Breast epithelium (tissue), 4 donors: ENCODE results near the gene PRLR. TPM values are rescaled to one million over a fixed set of nuclear protein-coding genes. Genes with fewer than 3 reads are reported as not detected.
A peak's percentile ranks its signal among the peaks of the same experiment; 100 is the strongest.

ENCODE experiments used
- DNase-seq, 2 donors: peaks; one replicate each; pipeline ENCODE4 v3.0.0-alpha.2; 2019; ENCODE audit warnings: low spot score in 2 of 2
- H3K27ac ChIP-seq, 2 donors: fragments of 200-600 bp; sonication (generic) in 1 of 2; one replicate each; pipeline ENCODE4 v1.5.1; 2016 to 2019; ENCODE audit warnings: mild to moderate bottlenecking in 1 of 2
- H3K27me3 ChIP-seq, 2 donors: fragments of 200-600 bp; sonication (generic) in 1 of 2; one replicate each; pipeline versions ENCODE4 v1.5.1 to v1.6.0; 2017 to 2019; ENCODE audit warnings: control low read depth in 1 of 2, mild to moderate bottlenecking in 1 of 2
- H3K36me3 ChIP-seq: fragments of 200-600 bp; one replicate; pipeline ENCODE4 v1.5.1; 2019
- H3K4me1 ChIP-seq, 2 donors: fragments of 200-600 bp; sonication (generic); one replicate each; pipeline ENCODE4 v1.5.1; 2016 to 2019; ENCODE audit warnings: control low read depth in 1 of 2
- H3K4me3 ChIP-seq, 3 donors: fragments of 200-600 bp; sonication (generic); 1 replicate in 2 of 3; 2 replicates in 1 of 3; pipeline ENCODE4 v1.5.1; 2016 to 2019; ENCODE audit warnings: mild to moderate bottlenecking in 3 of 3, moderate library complexity in 2 of 3
- H3K9me3 ChIP-seq, 2 donors: fragments of 200-600 bp; sonication (generic) in 1 of 2; one replicate each; pipeline ENCODE4 v1.5.1; 2016 to 2019; ENCODE audit warnings: control low read depth in 1 of 2
- POLR2A ChIP-seq: fragments of 450-650 bp; IDR thresholded peaks from one replicate; pipeline ENCODE4 v1.6.1; 2016; ENCODE audit warnings: antibody characterized with exemption, mild to moderate bottlenecking, moderate library complexity
- POLR2AphosphoS5 ChIP-seq, 3 donors: sonication (generic); formaldehyde crosslinking; IDR thresholded peaks; one replicate each; pipeline ENCODE4 v1.6.1; 2017; ENCODE audit warnings: antibody characterized with exemption in 3 of 3
- intact Hi-C: fragments of 100-400 bp; cut with DNase I; formaldehyde crosslinking; loops from one replicate; pipeline ENCODE4 v1.15.1; 2023; ENCODE audit warnings: low total_unique reads
- total RNA-seq, 3 donors: library from RNA; depleted of rRNA; stranded (reverse); fragments of >200 nt; gene quantifications; one replicate each; pipeline ENCODE4 v1.1.0, GENCODE V29; 2016
- TF ChIP-seq, protein P1 (sequence below), 3 donors: fragments of 450-650 bp; IDR thresholded peaks; one replicate each; pipeline ENCODE4 v1.5.1; 2016 to 2017; ENCODE audit warnings: antibody characterized with exemption in 3 of 3, mild to moderate bottlenecking in 3 of 3, moderate library complexity in 3 of 3

Gene PRLR
- total RNA-seq, 3 donors from 2014 or later, result 2.6 to 78.0 (median 28.8) TPM

DNA sequence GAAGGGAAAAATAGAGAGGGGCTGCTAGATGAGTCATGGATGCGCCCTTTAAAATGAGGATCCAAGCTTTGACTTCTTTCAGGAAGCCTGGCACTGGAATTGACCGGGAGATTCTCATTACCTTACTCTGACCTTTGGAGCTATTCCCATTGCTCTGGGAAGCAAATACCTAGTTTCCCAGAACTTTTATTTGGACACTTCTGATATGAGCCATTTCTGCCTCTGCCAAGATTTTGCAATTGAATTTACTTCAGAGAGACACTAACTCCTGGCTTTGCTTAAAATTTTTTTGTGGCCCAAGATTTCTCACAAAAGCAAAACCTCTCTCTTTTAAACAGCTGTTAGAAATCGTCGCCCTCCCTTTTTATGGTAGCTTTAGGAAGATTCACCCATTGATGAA is 166.9 kb downstream of the PRLR start:
- H3K27ac ChIP-seq, result no peak overlapping the region
- intact Hi-C loops, result loop anchor here (10.0 kb wide), 1 partner anchor 401 kb away; no protein-coding TSS in a partner anchor

DNA sequence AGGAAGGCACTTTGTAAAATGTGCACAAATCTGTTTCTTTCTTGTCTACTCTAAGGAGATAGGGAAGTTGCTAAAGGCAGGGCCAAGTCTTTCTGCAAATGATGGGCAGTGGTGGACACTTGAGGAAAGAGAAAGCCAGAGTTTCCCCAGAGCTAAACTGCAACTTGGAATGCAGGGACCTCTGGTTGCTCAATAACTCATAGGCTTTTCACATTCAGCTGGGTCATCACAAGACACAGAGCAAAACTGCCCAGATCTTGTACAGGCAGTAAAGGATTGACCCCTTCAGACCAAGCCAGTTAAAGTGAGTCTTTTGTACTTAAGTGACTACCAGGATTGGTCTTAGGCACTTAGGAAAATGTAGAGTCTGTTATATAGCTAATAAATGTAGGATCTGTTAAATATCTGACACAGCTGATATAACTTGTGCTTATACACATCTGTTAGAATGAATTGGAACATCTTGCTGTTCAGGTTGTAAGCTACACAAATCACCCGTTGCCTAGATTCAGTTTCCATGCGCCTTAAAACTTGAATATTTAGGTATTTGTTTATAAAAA is 169.0 kb downstream of the PRLR start:
- H3K9me3 ChIP-seq, result no peaks in the 10 kb centered on the region
- TF ChIP-seq POLR2AphosphoS5 (IDR thresholded peaks at IDR 0.05) (peak in 1 of 3 donors; percentile 35), POLR2A (no peak)
- DNase-seq, result no peak
- H3K4me1 ChIP-seq, result no peaks in the 10 kb centered on the region
- H3K36me3 ChIP-seq, result no peaks in the 10 kb centered on the region
- no peak overlapping the region for H3K4me3 ChIP-seq
- H3K27me3 ChIP-seq, result no peaks in the 10 kb centered on the region
- intact Hi-C loops, result loop anchor here (10.0 kb wide), 1 partner anchor 404 kb away; no protein-coding TSS in a partner anchor
- H3K27ac ChIP-seq, result no peak overlapping the region

More for the DNA sequence above, 166.9 kb downstream of the PRLR start:
- no peaks in the 10 kb centered on the region for H3K27me3 ChIP-seq
- no peaks in the 10 kb centered on the region for H3K4me1 ChIP-seq
- H3K9me3 ChIP-seq, result no peaks in the 10 kb centered on the region
- no peak for DNase-seq
- TF ChIP-seq POLR2A (no peak), POLR2AphosphoS5 (IDR thresholded peaks at IDR 0.05) (peak in 1 of 3 donors; percentile 37)
- TF ChIP-seq, protein P1, sequence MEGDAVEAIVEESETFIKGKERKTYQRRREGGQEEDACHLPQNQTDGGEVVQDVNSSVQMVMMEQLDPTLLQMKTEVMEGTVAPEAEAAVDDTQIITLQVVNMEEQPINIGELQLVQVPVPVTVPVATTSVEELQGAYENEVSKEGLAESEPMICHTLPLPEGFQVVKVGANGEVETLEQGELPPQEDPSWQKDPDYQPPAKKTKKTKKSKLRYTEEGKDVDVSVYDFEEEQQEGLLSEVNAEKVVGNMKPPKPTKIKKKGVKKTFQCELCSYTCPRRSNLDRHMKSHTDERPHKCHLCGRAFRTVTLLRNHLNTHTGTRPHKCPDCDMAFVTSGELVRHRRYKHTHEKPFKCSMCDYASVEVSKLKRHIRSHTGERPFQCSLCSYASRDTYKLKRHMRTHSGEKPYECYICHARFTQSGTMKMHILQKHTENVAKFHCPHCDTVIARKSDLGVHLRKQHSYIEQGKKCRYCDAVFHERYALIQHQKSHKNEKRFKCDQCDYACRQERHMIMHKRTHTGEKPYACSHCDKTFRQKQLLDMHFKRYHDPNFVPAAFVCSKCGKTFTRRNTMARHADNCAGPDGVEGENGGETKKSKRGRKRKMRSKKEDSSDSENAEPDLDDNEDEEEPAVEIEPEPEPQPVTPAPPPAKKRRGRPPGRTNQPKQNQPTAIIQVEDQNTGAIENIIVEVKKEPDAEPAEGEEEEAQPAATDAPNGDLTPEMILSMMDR (IDR thresholded peaks at IDR 0.05), result no peak
- H3K36me3 ChIP-seq, result no peaks in the 10 kb centered on the region
- no peak overlapping the region for H3K4me3 ChIP-seq

DNA sequence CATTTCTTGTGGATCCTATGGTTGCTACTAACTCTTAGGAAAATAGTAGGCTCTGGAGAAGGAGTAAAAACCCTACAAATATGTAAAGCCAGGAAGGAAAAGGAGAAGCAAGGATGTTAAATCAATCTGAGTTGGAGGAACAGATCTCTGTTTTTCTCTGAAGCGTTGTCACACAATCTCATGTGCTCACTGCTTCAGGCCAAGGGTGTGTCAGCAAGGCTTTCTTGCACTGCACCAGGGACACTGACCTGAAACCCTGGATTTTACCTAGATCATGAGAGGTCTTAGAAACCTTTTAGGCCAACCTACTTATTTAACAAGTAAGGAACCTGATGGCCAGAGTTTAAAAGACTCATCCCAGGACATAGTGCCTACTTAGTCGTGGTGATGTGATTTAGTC is 170.1 kb downstream of the PRLR start:
- Histone ChIP-seq H3K9me3 (no peaks in the 10 kb centered on the region), H3K4me1 (no peaks in the 10 kb centered on the region), H3K27me3 (no peaks in the 10 kb centered on the region), H3K36me3 (no peaks in the 10 kb centered on the region), H3K27ac (no peak overlapping the region), H3K4me3 (no peak overlapping the region)
- TF ChIP-seq POLR2A (no peak), POLR2AphosphoS5 (IDR thresholded peaks at IDR 0.05) (no peak)
- TF ChIP-seq, protein P1 (IDR thresholded peaks at IDR 0.05), result no peak
- intact Hi-C loops, result loop anchor here (10.0 kb wide), 1 partner anchor 405 kb away; no protein-coding TSS in a partner anchor
- DNase-seq, result no peak

DNA sequence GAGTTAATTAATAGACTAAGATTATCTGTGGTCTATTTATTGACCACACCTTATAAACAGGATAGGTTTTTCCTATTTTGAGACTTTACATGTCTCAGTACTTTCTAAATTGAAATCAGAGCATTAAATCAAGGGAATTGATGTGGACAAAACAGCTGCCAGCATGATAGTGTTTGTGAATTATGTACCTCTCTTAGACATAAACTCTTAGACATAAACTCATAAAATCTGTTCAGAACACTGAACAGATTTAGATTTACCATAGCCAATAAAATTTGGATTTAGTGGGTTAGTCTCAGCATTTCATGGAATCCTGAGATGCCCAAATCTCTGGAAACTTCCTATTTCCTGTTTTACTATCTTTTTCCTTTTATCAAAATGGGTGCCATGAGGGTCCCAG is 171.0 kb downstream of the PRLR start:
- Histone ChIP-seq H3K9me3 (no peaks in the 10 kb centered on the region), H3K4me3 (no peak overlapping the region), H3K27ac (no peak overlapping the region), H3K4me1 (no peaks in the 10 kb centered on the region), H3K27me3 (no peaks in the 10 kb centered on the region), H3K36me3 (no peaks in the 10 kb centered on the region)
- intact Hi-C loops, result no loop called here
- DNase-seq, result no peak
- no peak for TF ChIP-seq POLR2AphosphoS5 (IDR thresholded peaks at IDR 0.05)
- TF ChIP-seq, protein P1 (IDR thresholded peaks at IDR 0.05), result no peak
- no peak for TF ChIP-seq POLR2A

DNA sequence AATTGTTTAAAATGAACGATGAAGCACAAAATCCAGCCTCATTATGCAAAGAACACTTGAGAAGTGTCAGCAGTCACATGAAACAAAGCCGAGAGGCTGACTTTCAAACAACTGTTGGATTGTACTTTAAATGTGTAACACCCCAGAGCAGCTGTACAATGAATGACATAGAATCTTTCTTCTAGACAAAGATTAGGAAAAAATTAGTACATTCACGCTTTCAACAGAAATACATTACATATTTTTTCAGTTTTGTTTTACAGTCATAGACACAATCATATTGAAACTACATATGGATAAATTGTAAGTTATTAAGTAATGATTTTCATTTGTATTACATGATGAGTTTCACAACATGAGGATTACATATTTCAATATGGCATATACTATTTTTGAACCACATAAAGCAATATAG is 171.9 kb downstream of the PRLR start:
- DNase-seq, result no peak
- Histone ChIP-seq H3K36me3 (no peaks in the 10 kb centered on the region), H3K9me3 (no peaks in the 10 kb centered on the region), H3K27ac (no peak overlapping the region), H3K4me3 (no peak overlapping the region), H3K27me3 (no peaks in the 10 kb centered on the region), H3K4me1 (no peaks in the 10 kb centered on the region)
- TF ChIP-seq POLR2AphosphoS5 (IDR thresholded peaks at IDR 0.05) (no peak), POLR2A (no peak)
- TF ChIP-seq, protein P1 (IDR thresholded peaks at IDR 0.05), result no peak
- intact Hi-C loops, result no loop called here
